ENCODE data around the gene LINS1.
A peak's percentile ranks its signal among the peaks of the same experiment; 100 is the strongest.
"Not testable (repeated sequence)": the region's sequence is repeated elsewhere in the genome, so short reads cannot be mapped to it uniquely, and the experiment has no call there.

Gene LINS1

DNA sequence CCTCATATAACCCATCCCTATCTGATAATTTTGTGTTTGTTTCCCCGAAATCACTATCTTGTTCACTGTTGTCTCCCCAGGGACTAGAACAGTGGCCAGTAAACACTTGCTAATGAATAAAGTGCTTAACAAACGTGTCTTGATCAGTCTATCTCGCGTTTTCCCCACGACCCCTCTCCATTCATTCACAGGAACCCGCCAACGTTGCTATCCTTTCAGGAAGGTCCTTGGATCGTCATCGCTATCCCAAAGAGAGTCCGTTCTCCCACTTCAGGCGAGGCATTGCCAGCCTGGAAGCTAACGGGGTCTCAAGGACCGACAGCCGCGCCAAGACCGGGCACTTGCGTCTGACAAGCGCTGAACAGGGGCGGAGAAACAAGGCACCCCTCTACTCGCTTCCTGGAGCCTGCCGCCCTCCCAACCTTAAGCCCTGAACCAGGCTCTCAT, 344 bp downstream of the LINS1 start:
- DNase-seq, result no peak

DNA sequence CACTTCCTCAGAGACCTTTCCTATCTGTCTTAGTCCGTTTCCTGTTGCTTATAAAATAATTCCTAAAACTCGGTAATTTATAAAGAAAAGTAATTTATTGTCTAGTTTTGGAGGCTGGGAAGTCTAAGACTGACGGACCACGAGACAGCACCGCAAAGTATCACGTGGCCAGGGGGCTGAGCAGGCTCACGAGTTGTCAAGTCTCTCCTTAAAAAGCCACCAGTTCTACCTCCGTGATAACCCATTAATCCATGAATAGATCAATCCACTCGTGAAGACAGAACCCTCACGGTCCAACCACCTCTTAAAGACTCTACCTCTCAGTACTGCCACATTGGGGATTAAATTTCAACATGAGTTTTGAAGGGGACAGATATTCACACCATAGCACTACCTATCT, 821 bp downstream of the LINS1 start:
- DNase-seq, result peak; percentile 20 to 28

DNA sequence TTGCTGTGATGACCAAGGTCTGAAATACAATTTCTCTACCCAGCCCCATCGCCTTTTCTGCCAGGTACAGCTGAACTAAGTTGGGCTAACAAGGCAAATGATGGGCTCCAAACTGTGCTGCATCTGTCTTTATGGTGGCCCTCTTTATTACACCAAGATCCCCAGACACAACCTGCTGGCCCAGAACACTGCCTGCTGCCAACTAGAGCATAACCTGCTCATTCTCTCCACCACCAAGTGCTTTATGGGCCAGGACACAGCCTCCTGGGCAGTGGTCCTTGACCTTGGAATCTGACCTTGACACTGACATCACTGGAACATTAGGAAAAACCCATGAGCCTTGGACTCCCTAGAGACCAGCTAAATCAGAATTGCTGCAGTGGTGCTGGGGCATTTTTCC, 3.3 kb downstream of the LINS1 start:
- no peak for DNase-seq

DNA sequence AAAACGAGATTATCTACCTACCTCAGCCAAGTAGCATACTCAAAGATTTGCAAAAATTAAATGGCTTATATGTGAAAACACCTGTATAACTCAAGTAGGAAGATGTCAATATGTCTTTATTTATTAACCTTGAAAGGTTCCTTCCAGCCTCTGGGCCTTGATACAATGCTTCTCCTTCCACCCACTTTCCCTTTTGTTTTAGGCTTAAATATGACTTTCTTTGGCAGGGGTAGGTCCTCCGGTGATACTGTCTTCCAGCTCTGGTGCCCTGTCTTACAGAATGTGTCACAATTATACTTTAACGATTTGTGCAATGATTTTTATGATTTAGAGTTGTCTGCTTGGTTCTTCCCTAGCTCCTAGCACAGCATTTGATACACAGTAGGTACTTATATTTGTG, 4.1 kb downstream of the LINS1 start:
- no peak for DNase-seq

DNA sequence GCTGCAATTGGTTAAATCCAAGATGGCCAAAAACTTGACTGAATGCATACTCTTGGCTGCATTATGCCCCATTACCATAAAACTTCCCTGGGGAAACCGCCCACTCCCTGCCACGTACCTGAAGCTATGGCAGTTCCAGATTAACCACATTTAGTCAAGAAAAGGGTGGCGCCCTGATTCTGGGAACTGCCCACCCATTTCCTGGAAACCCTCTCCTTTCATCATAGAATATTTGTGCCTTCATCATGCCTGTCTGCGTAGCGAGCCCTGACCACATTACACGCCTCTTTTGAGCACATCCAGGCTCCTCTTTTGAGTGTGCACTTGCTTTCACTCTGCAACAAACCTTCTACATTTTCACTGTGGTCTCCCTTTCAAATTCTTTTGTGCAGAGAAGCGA, 5.2 kb downstream of the LINS1 start:
- no peak for DNase-seq

DNA sequence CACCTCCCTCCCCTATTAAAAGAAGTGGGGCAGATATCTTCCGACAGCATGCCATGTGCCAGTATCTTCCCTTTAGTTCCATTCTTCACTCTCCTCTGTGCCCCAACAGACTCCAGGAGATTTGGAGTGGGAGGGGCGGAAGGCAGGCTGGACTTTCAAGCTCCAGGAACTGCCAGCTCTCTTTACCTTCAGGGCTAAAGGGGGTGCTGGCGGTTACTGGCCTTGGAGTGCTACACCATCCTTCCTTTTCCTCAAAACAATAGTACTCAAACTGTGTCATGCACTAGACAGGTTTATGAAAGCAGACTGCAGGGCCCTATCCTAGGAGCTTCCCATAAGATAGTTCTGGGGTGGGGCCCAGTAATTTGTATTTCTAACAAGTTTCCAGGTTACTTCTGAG, 6.0 kb downstream of the LINS1 start:
- DNase-seq, result no peak

DNA sequence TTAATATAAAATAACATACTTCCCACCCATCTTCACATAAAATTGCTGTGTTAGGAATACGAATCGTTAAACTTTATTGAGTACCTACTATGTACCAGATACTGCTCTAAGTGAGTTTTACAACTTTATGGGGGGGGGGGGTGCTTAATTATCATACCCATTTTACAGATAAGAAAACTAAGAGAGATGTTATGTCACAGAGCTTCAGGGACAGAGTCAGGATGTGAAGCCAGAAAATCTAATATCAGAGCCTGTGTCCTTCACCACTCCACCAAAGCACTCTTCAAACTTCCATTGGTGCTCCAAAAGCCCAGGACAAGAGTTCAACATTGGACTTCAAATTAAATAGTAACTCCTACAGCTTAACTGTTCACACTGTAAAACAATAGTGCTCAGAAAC, 8.6 kb downstream of the LINS1 start:
- DNase-seq, result no peak

DNA sequence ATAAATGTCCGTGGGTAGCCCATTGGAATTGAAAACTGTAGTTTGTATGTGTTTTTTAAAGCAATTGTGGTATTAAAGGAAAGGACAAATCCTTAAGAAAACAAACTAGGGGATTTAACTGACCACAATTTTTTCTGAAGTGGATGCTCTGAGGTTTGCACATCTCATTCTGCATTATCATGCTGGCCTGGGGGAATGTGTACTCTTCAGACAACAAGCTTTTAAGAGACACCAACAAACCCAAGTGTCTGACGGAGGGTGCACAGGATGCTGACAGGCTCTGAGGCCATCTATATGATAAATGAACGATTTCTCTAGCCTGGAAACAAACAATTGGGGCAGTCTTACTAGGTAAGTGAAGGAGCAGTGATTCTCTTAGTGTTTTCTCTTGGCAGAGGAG, 9.1 kb downstream of the LINS1 start:
- DNase-seq, result no peak

DNA sequence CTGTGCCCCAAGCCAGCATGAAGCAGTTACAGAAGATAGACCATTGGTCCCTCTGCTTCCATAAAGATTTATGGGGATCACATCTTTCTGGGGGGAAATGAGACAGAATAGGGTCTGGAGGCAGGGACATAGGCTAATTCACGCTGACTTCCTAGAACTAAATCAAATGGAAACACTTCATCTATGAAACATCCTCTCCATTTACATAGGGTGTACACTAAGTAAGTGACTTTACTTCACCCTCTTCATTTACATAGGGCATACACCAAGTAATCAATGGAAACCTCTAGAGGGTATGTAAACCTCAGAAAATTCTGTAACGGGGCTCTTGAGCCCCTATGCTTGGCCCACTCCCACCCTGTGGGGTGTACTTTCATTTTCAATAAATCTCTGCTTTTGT, 10.1 kb downstream of the LINS1 start:
- DNase-seq, result no peak

DNA sequence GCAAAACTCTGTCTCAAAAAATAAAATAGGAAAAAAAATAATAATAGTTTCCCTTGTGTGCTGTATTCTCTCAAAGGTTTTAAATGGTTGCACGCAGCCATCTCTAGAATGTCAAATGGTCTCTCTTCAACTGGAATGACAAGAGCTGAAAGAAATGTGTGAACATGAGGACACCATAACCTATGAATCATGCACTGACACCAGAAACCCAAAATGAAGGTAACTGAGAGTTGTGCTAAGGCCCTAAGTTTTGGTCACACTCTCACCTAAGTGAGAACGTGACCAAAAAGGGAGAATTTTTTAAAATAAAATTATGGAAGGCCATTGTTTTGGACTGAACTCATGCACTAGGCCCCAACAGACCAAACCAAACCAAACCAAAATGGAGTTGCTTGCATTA, 10.8 kb downstream of the LINS1 start:
- DNase-seq, result not testable (repeated sequence)

DNA sequence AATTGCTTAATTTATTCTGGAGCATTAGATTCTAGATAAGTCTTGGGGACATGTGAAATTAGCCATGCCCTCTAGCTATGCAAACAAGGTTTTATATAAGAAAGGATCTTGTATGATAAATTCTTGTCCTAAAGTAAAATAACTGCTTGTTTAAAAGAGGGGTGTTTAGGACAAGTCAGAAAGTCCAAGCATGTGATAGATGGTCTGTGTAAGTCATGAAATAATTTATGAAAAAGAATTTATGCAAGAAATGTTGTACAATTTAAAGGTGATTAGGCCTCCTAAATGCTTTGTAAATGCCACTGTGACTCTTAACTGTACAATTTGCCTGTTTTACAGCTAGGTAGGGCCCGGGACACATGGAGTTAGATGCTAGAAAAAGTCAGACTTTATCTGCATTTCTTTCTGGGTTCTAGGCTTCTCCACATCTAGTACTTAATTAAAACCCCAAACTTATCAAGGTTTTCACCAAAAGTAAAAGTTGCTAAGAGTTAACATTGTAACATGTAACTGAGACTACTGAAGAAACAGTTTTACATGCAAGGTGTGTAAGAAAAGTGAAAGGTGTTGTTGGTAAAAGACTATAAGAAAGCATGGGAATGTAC, 13.2 kb downstream of the LINS1 start:
- DNase-seq, result no peak

DNA sequence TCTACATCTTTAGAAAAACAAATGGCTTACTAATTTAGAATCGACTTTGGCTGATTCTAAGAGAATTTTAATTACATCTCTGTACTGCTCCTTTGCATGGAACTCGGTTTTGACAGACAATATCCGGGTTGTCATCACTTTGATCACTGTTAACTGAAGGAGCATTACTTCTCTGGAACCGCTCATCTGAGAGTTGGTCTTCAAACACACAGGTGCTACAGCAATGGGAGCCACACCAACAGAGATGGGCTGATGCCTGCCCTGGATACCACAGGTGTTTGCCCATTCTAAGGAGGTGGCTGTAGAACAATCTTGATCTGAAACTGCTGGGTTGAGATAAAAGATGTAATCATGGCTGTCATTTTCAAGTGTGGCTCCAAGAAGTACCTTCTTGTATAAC, 21.6 kb downstream of the LINS1 start:
- no peak for DNase-seq

DNA sequence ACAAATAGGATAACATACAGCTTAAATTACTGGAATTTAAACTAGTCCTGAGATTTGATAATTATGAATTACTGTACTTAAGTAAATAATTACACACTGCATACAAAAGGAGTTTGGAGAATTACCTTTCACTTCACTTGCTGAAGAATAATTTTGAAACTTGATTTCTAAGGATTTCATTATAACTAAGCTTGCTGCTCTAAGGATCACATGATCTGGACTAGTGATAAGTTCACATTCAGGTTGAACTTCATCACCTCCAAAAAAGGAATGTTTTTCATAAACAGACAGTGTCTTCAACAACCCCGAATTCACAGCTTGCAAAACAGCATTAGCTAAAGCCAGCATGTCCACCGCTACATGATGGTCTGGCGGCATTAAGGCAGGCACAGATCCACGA, 28.5 kb downstream of the LINS1 start:
- DNase-seq, result no peak

DNA sequence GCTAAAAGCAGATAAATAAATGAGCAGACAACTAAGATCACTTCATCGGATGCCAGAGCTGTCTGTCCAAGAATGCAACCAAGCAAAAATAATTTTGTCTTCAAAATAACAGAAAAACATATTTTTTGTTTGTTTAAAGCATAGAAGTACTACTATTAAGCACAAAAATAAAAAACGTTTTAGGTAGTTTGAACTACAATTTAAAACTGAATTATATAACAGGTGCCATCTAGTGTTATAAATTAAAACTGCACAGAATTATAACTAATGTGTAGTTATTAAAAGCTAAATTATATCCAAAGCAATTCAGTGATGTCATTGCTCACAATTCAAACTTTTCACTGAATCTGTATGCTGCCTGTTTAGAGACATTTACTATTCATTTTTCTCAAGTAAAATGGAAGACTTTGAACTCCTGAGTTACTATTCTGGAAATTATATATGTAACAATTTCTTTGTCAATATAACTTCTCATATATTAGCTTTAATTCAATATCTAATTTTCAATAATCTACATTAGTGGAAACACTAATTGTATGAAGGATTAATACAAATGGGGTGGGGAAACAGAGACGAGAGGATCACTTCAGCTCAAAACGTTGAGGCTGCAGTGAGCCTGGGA, 29.5 kb downstream of the LINS1 start:
- peak; percentile 56 to 68 for DNase-seq

DNA sequence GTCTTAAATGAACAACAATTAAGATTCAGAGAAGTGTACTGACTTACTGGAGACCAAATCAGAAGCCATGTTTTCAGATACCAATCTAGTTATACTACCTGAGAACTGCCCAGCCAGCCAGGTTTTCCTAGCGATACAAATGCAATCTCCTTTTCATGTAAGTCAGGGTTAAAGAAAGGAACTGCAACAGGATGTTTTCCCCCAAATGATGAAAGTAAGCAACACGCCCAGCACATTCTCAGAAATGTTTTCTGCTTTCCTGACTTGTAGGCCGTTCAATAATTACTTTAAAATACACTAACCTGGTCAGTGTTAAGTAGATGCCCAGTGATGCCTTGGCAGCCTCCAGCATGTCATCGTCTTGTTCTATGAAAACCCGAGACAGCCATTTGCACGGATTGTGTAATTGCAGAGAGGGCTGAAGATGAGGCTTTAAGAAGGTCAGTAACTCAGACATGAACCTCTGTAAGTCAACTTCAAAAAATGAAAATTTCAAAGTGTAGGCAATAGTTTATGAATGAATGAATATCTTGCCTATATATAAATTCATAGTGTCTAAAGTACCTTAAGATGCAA, 30.3 kb downstream of the LINS1 start:
- no peak for DNase-seq

DNA sequence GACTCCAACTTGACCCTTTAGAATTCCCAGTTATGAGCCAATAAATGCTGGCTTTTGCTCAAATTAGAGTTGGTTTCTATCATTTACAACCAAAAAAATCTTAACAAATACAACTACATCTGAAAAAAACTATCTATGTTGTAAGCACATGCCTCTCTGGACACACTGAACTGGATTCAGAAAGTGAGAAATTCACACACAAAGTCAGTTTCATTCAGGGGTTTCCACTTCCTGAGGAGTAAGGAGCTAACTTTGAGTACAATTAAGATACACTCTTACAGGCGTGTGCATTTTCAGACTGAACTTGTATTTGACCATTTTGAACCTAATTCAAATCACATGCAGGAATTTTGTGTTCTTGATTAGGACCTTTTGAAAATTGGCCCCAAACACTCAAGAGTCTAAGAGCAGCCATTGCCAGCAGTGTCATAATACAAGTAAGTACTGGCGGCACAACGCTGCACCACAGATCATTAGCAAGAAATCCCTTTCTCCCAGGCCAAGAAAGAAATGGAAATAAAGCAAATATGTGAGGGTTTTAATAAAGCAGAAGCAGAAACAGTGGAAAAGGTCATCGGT, 31.2 kb downstream of the LINS1 start:
- no peak for DNase-seq

DNA sequence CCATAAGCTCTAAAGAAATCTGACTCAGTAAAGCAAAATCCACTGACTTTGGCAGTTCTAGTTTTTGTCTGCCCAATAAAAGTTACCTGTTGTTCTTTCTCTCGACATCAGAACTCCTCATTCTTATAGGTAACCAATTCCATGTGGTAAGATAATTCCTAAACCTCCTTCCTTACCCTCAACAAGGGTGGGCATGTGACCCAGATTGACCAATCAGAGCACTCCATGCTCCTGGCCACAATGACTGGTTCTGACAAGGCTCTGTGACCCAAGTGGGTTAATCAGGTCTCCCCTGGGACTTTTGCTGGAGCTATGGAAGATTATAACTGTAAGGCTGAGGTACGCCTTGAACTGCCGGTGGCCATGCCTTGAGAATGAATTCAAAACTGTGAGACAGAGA, 31.7 kb downstream of the LINS1 start:
- DNase-seq, result no peak

DNA sequence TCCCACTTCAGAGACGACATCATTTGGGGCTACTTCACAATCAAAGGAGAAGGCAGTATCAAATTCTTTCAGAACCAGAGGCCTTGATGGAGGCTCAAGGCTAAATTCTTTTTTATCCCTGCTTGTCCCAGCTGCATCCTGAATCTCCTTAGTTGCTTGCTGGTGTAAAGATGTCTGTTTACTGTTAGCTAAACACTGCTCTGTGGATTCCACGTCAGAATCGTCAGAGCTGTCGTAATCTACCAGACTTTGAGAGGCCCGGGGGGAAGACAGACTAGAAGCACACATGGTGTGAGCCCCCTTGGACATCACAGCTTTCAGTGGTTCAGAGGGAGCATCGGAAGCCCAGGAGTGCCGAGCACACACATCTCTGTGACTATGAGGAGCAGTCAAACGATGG, 32.6 kb downstream of the LINS1 start:
- no peak for DNase-seq

DNA sequence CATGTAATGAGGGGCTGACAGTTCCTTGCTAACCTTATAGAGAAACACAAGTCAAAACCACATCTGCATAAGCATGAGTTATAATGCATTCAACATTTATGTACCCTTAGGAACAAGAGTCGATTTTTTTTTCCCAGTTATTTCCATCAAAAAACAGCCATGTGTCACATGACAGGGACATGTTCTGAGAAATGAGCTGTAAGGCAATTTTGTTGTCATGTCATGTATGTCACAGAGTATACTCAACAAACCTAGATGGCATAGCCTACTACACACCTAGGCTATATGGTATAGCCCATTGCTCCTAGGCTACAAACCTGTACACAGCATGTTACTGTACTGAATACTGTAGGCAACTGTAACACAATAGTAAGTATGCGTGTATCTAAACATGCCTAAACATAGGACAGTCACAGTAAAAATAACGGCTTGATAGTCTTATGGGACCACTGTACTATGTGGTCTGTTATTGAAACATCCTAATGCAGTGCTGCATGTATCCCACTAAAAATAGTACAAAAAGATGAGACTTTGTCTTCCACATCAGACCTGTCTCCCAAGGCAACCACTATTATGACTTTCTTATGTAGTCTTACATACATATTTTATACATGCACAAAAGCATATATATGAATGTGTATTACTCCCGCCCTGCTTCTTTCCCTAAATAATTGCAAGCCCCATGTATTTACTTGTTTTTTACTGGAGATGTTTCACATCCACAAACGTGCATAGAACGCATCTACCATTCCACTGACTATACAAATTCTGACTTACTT, 34.9 kb downstream of the LINS1 start:
- DNase-seq, result no peak

DNA sequence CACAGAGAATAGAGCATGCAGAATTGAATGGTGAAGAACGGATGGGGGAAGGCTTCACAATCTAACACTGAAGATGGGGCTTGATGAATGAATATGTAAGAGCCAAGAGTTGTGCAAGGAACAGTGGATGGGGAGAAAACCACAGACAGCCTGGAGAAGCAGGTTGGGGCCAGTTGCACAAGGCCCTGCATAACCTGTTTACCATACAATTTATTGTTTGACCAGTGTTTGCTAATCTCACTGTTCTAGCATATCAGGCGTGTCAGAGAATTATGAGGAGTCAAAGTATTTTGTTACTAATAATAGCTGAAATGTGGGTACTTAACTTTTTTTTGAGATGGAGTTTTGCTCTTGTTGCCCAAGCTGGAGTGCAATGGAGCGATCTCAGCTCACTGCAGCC, 36.4 kb downstream of the LINS1 start:
- peak; percentile 44 to 63 for DNase-seq

DNA sequence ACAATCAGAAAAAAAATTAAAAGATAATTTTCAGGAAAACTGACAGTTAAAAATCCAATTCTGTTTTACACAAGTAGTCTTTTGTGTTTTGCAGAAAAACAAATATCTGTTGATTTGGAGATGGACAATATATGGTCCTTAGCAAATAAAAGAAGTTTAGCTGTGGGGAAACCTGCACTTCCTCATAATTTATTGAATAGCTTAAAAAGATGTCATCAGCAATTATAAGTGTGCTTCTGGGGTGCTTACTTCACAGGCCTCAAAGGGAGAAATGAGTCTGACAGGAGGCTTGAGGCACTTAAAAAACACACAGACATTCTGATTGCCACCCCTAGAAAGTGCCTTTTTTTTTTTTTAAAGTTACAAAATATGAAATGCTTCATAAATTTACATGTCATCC, 41.7 kb downstream of the LINS1 start:
- peak; percentile 64 to 65 for DNase-seq

DNA sequence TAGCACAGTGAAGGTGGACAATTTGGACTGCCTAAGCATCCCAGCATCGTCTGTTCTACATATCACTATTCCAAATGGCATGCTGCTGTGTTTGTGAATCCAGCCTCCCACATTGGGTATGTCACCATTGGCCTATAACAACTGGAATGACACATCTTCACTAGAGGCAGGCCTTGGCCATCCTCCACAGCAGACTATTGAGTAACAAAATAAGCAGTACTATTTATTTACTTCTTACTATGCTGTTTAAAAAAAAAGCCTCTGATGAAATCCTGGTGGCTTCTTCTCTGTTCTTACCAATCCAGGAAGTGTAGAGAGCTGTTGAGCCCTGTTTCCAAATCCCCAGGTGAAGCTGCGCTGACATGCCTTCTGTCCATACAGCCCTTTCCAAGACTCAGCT, 42.7 kb downstream of the LINS1 start:
- DNase-seq, result peak; percentile 79 to 87

DNA sequence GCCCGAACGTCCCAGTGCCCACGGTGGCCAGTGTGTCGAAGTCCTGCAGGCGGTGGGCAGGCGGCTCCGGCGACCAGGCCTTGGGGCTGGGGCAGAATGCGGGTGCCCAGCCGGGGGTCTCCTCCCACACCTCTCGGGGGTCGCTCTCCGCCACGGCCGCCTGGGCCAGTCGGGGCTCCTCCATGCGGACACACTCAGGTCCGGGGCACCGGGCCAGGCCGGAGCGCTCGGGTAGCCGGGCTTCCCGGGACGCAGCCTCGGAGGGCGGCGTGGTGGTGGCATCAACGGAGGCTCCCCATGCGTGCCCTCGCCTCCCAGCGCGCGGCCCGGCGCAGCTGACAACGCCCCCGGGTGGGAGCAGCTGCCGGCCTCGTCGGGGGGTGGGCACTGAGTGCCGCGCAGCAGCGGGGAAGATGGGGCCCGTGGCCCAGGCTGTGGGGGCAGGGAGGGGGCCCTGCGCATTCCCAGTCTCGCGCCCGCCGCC, 43.2 kb downstream of the LINS1 start:
- DNase-seq, result no peak

DNA sequence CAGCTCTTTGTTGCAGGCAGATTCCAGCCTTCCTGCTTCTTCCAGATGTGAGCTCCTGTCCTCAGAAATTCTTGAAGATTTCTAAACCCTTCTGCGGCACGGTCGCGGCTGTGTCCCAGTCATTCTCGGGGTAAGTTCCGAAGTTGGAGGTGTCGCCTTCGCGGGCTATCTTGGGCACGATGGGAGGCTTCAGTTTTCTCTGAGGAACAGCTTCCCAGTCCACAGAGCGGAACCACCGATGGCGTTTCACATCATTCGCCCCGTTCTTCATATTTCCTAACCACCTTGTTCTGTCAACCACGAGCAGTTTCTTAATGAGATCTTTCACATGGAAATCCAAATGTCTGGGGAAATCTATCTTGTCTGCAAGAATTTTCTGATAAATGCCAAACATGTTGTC, 48.5 kb downstream of the LINS1 start:
- no peak for DNase-seq

Measured in AML-193 (cell line).